Stomach (tissue), 9 donors: ENCODE results near the gene EXOC2. TPM values are rescaled to one million over a fixed set of nuclear protein-coding genes. Genes with fewer than 3 reads are reported as not detected.

ENCODE experiments used
- DNase-seq, 2 donors: peaks; one replicate each; pipeline versions ENCODE4 v3.0.0 to v3.0.0-alpha.2; 2013 to 2019
- H3K27ac ChIP-seq, 5 donors: fragments of 200-600 bp in 4 of 5; sonication (generic) in 4 of 5; one replicate each; pipeline ENCODE4 v1.5.1; 2013 to 2019; ENCODE audit warnings: mild to moderate bottlenecking in 1 of 5, moderate library complexity in 1 of 5
- H3K27me3 ChIP-seq, 3 donors: fragments of 200-600 bp; sonication (generic); one replicate each; pipeline ENCODE4 v1.5.1; 2017 to 2019; ENCODE audit warnings: mixed run types in 1 of 3
- H3K36me3 ChIP-seq, 4 donors: fragments of 200-600 bp; sonication (generic); 1 replicate in 3 of 4; 2 replicates in 1 of 4; pipeline ENCODE4 v1.5.1; 2016 to 2019
- H3K4me1 ChIP-seq, 4 donors: fragments of 200-600 bp; sonication (generic); one replicate each; pipeline ENCODE4 v1.5.1; 2016 to 2019
- H3K4me3 ChIP-seq, 4 donors: fragments of 200-600 bp; sonication (generic) in 3 of 4; one replicate each; pipeline ENCODE4 v1.5.1; 2016 to 2019; ENCODE audit warnings: mild to moderate bottlenecking in 1 of 4
- H3K9me3 ChIP-seq, 4 donors: fragments of 200-600 bp; sonication (generic); one replicate each; pipeline ENCODE4 v1.5.1; 2016 to 2019
- EP300 ChIP-seq: sonication (generic); formaldehyde crosslinking; IDR thresholded peaks from one replicate; pipeline ENCODE4 v1.6.1; 2017; ENCODE audit warnings: antibody characterized with exemption
- POLR2A ChIP-seq, 4 donors: fragments of 450-650 bp; IDR thresholded peaks; one replicate each; pipeline ENCODE4 v1.6.1; 2016; ENCODE audit warnings: antibody characterized with exemption in 4 of 4, control low read depth in 2 of 4, mild to moderate bottlenecking in 1 of 4, moderate library complexity in 1 of 4
- POLR2AphosphoS5 ChIP-seq, 3 donors: sonication (generic); formaldehyde crosslinking; IDR thresholded peaks; one replicate each; pipeline ENCODE4 v1.6.1; 2016; ENCODE audit warnings: antibody characterized with exemption in 3 of 3
- WGBS, 5 donors: extraction: QIAGEN DNeasy Blood & Tissue Kit in 3 of 5; methylation state at CpG; one replicate each; pipeline versions ENCODE4 v1.1.5 to v1.1.7; 2013 to 2018; 5-methylcytosine and 5-hydroxymethylcytosine counted together
- intact Hi-C: fragments of 100-400 bp; cut with DNase I; formaldehyde crosslinking; loops from one replicate; pipeline ENCODE4 v1.15.1; 2023; ENCODE audit warnings: low total_unique reads
- polyA plus RNA-seq, 3 donors: library from polyadenylated mRNA; stranded (reverse); fragments of 200-250 nt; gene quantifications; one replicate each; pipeline ENCODE4 v1.2.3, GENCODE V29; 2013
- total RNA-seq, 5 donors: library from RNA; depleted of rRNA; stranded (reverse); fragments of >200 nt; gene quantifications; one replicate each; pipeline versions ENCODE4 v1.1.0 to v1.2.3, GENCODE V29; 2014 to 2016
- TF ChIP-seq, protein P1 (sequence below), 7 experiments: fragments of 450-650 bp in 4 of 7; fragments of 200-600 bp in 3 of 7; sonication (generic) in 3 of 7; IDR thresholded peaks; one replicate each; pipeline ENCODE4 v1.5.1; 2016 to 2019; ENCODE audit warnings: antibody characterized with exemption in 7 of 7, control low read depth in 2 of 7, mild to moderate bottlenecking in 1 of 7
- donor health status: healthy with polysubstance abuse.
- donor health status: Bipolar disorder and iron deficiency.
- donor health status: healthy.

The EXOC2 gene
- total and polyA plus RNA-seq, 8 donors, result 5.3 to 39.7 (median 13.8) TPM

DNA sequence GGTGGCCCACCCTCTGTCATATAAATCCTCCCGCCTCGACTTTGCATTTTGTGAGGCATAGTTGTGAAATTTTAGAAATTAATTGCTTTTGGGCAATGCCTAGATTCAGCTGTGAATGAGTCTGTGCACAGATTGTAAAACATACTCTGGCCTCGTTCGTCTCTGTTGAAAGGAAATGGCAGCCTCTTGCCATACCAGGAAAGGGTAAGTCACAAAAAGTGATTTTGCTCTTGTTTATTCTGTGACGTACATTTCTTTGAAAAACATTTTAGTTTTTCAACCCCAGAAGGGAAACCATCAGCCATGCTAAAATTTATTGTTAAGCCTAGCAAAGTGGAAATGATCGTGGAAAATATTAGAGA lies 15.3 kb upstream of the EXOC2 start:
- DNase-seq, result peak in 1 of 2 donors; percentile 34
- TF ChIP-seq POLR2A (IDR thresholded peaks at IDR 0.05) (no peak), POLR2AphosphoS5 (IDR thresholded peaks at IDR 0.05) (no peak), EP300 (no peak)
- 35 to 55% (median 48%) methylated on average over 6 of the region's 6 CpGs for WGBS, 5 donors
- peaks cover 11 to 30% (median 23%) of the 10 kb centered on the region in 4 donors for H3K4me1 ChIP-seq
- intact Hi-C loops, result no loop called here
- no peaks in the 10 kb centered on the region for H3K9me3 ChIP-seq
- no peak overlapping the region for H3K4me3 ChIP-seq
- H3K36me3 ChIP-seq, result no peaks in the 10 kb centered on the region
- H3K27ac ChIP-seq, result peak overlapping the region; percentile 25 to 94 (median 34)
- H3K27me3 ChIP-seq, result peaks cover 0 to 6% (median 0%) of the 10 kb centered on the region in 3 donors

DNA sequence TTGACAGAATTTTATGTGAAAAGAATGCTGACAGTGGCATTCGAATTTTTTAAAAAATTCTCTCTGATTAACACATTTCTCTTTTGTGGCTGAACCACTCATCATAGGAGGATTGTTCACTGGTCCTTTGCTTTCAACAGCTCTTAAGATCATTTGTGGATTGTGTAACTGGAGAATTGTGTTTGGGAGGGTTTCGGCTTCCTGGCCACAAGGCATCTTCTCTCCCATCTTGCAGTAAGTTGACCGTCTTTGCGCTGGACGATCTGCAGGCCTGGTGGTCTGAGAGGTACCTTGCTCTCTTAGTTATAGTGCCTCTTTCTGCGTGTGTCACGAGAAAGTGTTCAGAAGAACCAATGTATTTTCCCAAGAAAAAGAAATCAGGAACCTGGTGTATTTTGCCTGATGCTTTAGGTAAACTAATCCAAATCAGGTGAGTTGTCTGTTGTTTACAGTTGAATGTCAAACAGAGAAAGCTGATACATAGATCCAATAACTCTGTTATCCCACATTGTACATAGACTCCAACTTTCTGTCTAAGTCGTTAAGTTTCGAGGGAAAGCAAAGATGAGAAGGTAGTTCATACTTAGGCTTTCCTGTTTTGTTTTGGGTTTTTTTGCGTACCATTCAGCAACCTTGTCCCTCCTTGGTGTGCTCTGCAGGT lies 14.8 kb upstream of the EXOC2 start:
- WGBS, 5 donors, result 83 to 94% (median 88%) methylated on average over 10 of the region's 10 CpGs
- H3K4me3 ChIP-seq, result no peak overlapping the region
- H3K36me3 ChIP-seq, result no peaks in the 10 kb centered on the region
- no peaks in the 10 kb centered on the region for H3K9me3 ChIP-seq
- H3K4me1 ChIP-seq, result peaks cover 11 to 30% (median 23%) of the 10 kb centered on the region in 4 donors
- no peak for DNase-seq
- intact Hi-C loops, result no loop called here
- H3K27me3 ChIP-seq, result peaks cover 0 to 6% (median 0%) of the 10 kb centered on the region in 3 donors
- TF ChIP-seq POLR2A (IDR thresholded peaks at IDR 0.05), result no peak
- no peak for TF ChIP-seq EP300
- TF ChIP-seq POLR2AphosphoS5 (IDR thresholded peaks at IDR 0.05), result no peak
- TF ChIP-seq, protein P1, sequence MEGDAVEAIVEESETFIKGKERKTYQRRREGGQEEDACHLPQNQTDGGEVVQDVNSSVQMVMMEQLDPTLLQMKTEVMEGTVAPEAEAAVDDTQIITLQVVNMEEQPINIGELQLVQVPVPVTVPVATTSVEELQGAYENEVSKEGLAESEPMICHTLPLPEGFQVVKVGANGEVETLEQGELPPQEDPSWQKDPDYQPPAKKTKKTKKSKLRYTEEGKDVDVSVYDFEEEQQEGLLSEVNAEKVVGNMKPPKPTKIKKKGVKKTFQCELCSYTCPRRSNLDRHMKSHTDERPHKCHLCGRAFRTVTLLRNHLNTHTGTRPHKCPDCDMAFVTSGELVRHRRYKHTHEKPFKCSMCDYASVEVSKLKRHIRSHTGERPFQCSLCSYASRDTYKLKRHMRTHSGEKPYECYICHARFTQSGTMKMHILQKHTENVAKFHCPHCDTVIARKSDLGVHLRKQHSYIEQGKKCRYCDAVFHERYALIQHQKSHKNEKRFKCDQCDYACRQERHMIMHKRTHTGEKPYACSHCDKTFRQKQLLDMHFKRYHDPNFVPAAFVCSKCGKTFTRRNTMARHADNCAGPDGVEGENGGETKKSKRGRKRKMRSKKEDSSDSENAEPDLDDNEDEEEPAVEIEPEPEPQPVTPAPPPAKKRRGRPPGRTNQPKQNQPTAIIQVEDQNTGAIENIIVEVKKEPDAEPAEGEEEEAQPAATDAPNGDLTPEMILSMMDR (IDR thresholded peaks at IDR 0.05), result no peak
- peak overlapping the region; percentile 25 to 94 (median 34) for H3K27ac ChIP-seq

DNA sequence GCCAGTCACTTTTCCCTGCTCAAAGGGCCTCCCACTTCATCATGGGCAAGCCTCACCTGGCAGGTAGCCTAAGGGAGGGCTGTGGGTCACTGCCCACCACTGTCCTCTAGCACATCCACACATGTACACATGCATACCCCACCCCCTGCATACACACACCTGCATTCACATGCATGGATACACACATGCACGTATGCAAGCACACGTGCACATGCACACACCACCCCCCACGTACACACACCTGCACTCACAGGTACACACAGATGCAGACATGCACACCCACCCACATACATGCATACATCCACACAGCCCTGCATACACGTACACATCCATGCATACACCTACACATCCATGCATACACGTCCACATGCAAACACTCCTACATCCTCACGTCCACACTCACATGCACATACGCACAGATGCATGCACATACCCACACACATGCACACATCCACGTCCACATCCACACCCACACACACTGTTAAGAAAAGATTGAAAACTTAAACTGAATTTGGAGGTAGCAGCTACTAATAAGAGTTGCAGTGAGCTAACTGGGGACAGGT lies 14.0 kb upstream of the EXOC2 start:
- Histone ChIP-seq H3K27me3 (peaks cover 0 to 6% (median 0%) of the 10 kb centered on the region in 3 donors), H3K4me3 (no peak overlapping the region), H3K27ac (peak overlapping the region in 2 of 5 donors; percentile 61 to 94), H3K9me3 (no peaks in the 10 kb centered on the region), H3K36me3 (no peaks in the 10 kb centered on the region), H3K4me1 (peaks cover 11 to 29% (median 22%) of the 10 kb centered on the region in 4 donors)
- no peak for DNase-seq
- intact Hi-C loops, result no loop called here
- TF ChIP-seq POLR2AphosphoS5 (IDR thresholded peaks at IDR 0.05), result no peak
- no peak for TF ChIP-seq POLR2A (IDR thresholded peaks at IDR 0.05)
- TF ChIP-seq, protein P1 (IDR thresholded peaks at IDR 0.05), result no peak
- no peak for TF ChIP-seq EP300
- 82 to 94% (median 88%) methylated on average over 8 of the region's 8 CpGs for WGBS, 5 donors

DNA sequence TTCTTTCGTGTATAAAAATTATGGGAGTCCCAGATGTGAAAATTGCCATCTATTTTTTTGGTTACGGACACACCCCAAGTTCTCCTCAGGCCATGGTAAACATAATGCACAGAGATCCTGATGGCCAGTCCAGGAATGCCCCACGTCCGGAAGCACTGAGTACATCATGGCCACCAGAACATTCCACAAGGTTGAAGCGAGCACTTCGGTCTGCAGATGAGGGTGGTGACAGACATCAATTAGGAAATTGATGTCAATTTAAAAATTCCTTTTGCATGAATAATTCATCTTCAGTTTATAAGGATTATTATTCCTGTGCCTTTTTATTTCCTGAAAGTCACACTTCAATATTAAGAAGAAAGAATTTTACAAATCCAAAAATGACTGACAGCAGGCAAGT lies 13.2 kb upstream of the EXOC2 start:
- 83 to 91% (median 85%) methylated on average over 6 of the region's 6 CpGs for WGBS, 5 donors
- Histone ChIP-seq H3K27me3 (peaks cover 0 to 6% (median 0%) of the 10 kb centered on the region in 3 donors), H3K27ac (peak overlapping the region in 1 of 5 donors; percentile 42), H3K9me3 (no peaks in the 10 kb centered on the region), H3K4me3 (no peak overlapping the region), H3K36me3 (no peaks in the 10 kb centered on the region), H3K4me1 (peaks cover 7 to 22% (median 15%) of the 10 kb centered on the region in 4 donors)
- no peak for DNase-seq
- TF ChIP-seq EP300, result no peak
- TF ChIP-seq POLR2A (IDR thresholded peaks at IDR 0.05), result no peak
- no peak for TF ChIP-seq POLR2AphosphoS5 (IDR thresholded peaks at IDR 0.05)
- TF ChIP-seq, protein P1 (IDR thresholded peaks at IDR 0.05), result no peak
- intact Hi-C loops, result no loop called here
